Fibroblast of lung (primary cell): ENCODE data around the gene SCN8A. TPM values are rescaled to one million over a fixed set of nuclear protein-coding genes. Genes with fewer than 3 reads are reported as not detected.

Experiments
- DNase-seq, 2 donors: peaks; one replicate each; pipeline versions ENCODE4 v3.0.0 to v3.0.0-alpha.2; 2010; ENCODE audit warnings: low read depth in 2 of 2
- H2AFZ ChIP-seq: 2 replicates; pipeline ENCODE4 v1.5.1; 2012; ENCODE audit warnings: low read length, control low read depth, inconsistent platforms
- H3K27ac ChIP-seq: 2 replicates; pipeline ENCODE4 v1.5.1; 2011; ENCODE audit warnings: low read length, control low read depth; ENCODE audit not compliant: insufficient read depth
- H3K27me3 ChIP-seq: 2 replicates; pipeline ENCODE4 v1.5.1; 2011; ENCODE audit warnings: mild to moderate bottlenecking, low read length; ENCODE audit not compliant: control insufficient read depth, insufficient read depth
- H3K36me3 ChIP-seq: 2 replicates; pipeline ENCODE4 v1.5.1; 2011; ENCODE audit warnings: low read length; ENCODE audit not compliant: control insufficient read depth, insufficient read depth
- H3K4me1 ChIP-seq: 2 replicates; pipeline ENCODE4 v1.5.1; 2011; ENCODE audit warnings: low read length; ENCODE audit not compliant: control insufficient read depth, insufficient read depth; ENCODE audit errors: extremely low read depth
- H3K4me2 ChIP-seq: 2 replicates; pipeline ENCODE4 v1.5.1; 2011; ENCODE audit warnings: low read length, control low read depth; ENCODE audit not compliant: insufficient read depth; ENCODE audit errors: extremely low read depth
- H3K4me3 ChIP-seq, 4 experiments: fragments of 200-600 bp in 1 of 4; sonication (generic) in 1 of 4; replicated peaks in 1 of 4; 2 replicates each; pipeline ENCODE4 v1.5.1; 2011 to 2016; ENCODE audit warnings: low read length in 4 of 4, low read depth in 3 of 4, mild to moderate bottlenecking in 3 of 4, control low read depth in 2 of 4, inconsistent platforms in 1 of 4, mixed read lengths in 1 of 4; ENCODE audit not compliant: insufficient read depth in 1 of 4; ENCODE audit errors: control extremely low read depth in 1 of 4
- H3K79me2 ChIP-seq: 2 replicates; pipeline ENCODE4 v1.5.1; 2012; ENCODE audit warnings: mild to moderate bottlenecking, low read length, inconsistent platforms; ENCODE audit not compliant: control insufficient read depth, insufficient read depth
- H3K9ac ChIP-seq: 2 replicates; pipeline ENCODE4 v1.5.1; 2011; ENCODE audit warnings: mild to moderate bottlenecking, low read length, control low read depth; ENCODE audit not compliant: insufficient read depth
- H3K9me3 ChIP-seq: 2 replicates; pipeline ENCODE4 v1.5.1; 2012; ENCODE audit warnings: low read depth, low read length; ENCODE audit not compliant: control insufficient read depth, insufficient read depth
- H4K20me1 ChIP-seq: 2 replicates; pipeline ENCODE4 v1.5.1; 2011; ENCODE audit warnings: low read length; ENCODE audit not compliant: control insufficient read depth, insufficient read depth; ENCODE audit errors: extremely low read depth
- CTCF ChIP-seq, 2 donors: IDR thresholded peaks in 1 of 2; conservative IDR thresholded peaks in 1 of 2; 1 replicate in 1 of 2; 2 replicates in 1 of 2; pipeline ENCODE4 v1.5.1; 2011 to 2012; ENCODE audit warnings: low read length in 2 of 2, control low read depth in 1 of 2, inconsistent platforms in 1 of 2, low read depth in 1 of 2, mild to moderate bottlenecking in 1 of 2
- EZH2 ChIP-seq: IDR thresholded peaks from 2 replicates; pipeline ENCODE4 v1.5.1; 2012; ENCODE audit warnings: low read length, control low read depth, mild to moderate bottlenecking; ENCODE audit errors: missing control alignments
- polyA plus RNA-seq, 2 donors: library from polyadenylated mRNA; depleted of rRNA in 1 of 2; stranded (reverse) in 1 of 2; unstranded in 1 of 2; fragments of >200 nt; gene quantifications; 2 replicates each; pipeline ENCODE4 v1.2.1, GENCODE V29; 2011 to 2012; ENCODE audit warnings: missing spikeins in 1 of 2
- total RNA-seq: library from RNA; depleted of rRNA; stranded (reverse); fragments of >200 nt; gene quantifications from 2 replicates; pipeline ENCODE4 v1.2.1, GENCODE V29; 2014

The SCN8A gene
- total and polyA plus RNA-seq, 2 donors (not counting 1 experiment from before 2014, with no cell fraction given) = 12.8 to 27.2 TPM

GRCh38 chr12:51753980-51754675, 163.1 kb downstream of the SCN8A start:
- no peak for DNase-seq
- no peak overlapping the region for H3K27ac ChIP-seq
- TF ChIP-seq EZH2 = no peak
- no peak for TF ChIP-seq CTCF (conservative IDR thresholded peaks at IDR 0.05 in 1 of 2, IDR thresholded peaks at IDR 0.05 in 1 of 2; ENCODE audit: low read depth in 1 of 2, low read length in 2 of 2)
- H3K4me1 ChIP-seq = no peaks in the 10 kb centered on the region
- H3K4me3 ChIP-seq = no peak overlapping the region
- H3K36me3 ChIP-seq = peaks cover 3% of the 10 kb centered on the region
- H3K9ac ChIP-seq = no peak overlapping the region
- no peaks in the 10 kb centered on the region for H3K9me3 ChIP-seq
- H3K79me2 ChIP-seq = no peaks in the 10 kb centered on the region
- no peak overlapping the region for H2AFZ ChIP-seq
- no peak overlapping the region for H3K4me2 ChIP-seq
- no peaks in the 10 kb centered on the region for H3K27me3 ChIP-seq
- no peaks in the 10 kb centered on the region for H4K20me1 ChIP-seq

GRCh38 chr12:51755251-51755650, 164.2 kb downstream of the SCN8A start:
- Histone ChIP-seq H3K4me3 (no peak overlapping the region), H3K4me1 (no peaks in the 10 kb centered on the region), H3K27ac (no peak overlapping the region), H3K79me2 (no peaks in the 10 kb centered on the region), H3K9me3 (no peaks in the 10 kb centered on the region), H3K4me2 (no peak overlapping the region), H3K27me3 (no peaks in the 10 kb centered on the region), H2AFZ (no peak overlapping the region), H4K20me1 (no peaks in the 10 kb centered on the region), H3K9ac (no peak overlapping the region), H3K36me3 (peaks cover 3% of the 10 kb centered on the region)
- no peak for TF ChIP-seq EZH2
- no peak for TF ChIP-seq CTCF (conservative IDR thresholded peaks at IDR 0.05 in 1 of 2, IDR thresholded peaks at IDR 0.05 in 1 of 2; ENCODE audit: low read depth in 1 of 2, low read length in 2 of 2)
- DNase-seq = no peak

- no peak for TF ChIP-seq CTCF (conservative IDR thresholded peaks at IDR 0.05 in 1 of 2, IDR thresholded peaks at IDR 0.05 in 1 of 2; ENCODE audit: low read depth in 1 of 2, low read length in 2 of 2)
- TF ChIP-seq EZH2 = no peak
- H4K20me1 ChIP-seq = no peaks in the 10 kb centered on the region
- no peaks in the 10 kb centered on the region for H3K4me1 ChIP-seq
- no peak overlapping the region for H3K4me2 ChIP-seq
- no peaks in the 10 kb centered on the region for H3K27me3 ChIP-seq
- no peak overlapping the region for H3K4me3 ChIP-seq
- no peaks in the 10 kb centered on the region for H3K79me2 ChIP-seq
- H3K27ac ChIP-seq = no peak overlapping the region
- peak in 1 of 2 donors; percentile 3 for DNase-seq
- no peak overlapping the region for H3K9ac ChIP-seq
- peaks cover 2% of the 10 kb centered on the region for H3K36me3 ChIP-seq
- no peaks in the 10 kb centered on the region for H3K9me3 ChIP-seq
- H2AFZ ChIP-seq = no peak overlapping the region
These were observed 168.1 kb downstream of the SCN8A start for GRCh38 chr12:51759175-51759574.
